MV-4-11 (cell line): ENCODE results near the gene METTL21A.
A peak's percentile ranks its signal among the peaks of the same experiment; 100 is the strongest.

Experiments used
- DNase-seq: peaks from one replicate; lab custom pipeline; 2025; lab: John Stamatoyannopoulos, UW

The METTL21A gene

DNA sequence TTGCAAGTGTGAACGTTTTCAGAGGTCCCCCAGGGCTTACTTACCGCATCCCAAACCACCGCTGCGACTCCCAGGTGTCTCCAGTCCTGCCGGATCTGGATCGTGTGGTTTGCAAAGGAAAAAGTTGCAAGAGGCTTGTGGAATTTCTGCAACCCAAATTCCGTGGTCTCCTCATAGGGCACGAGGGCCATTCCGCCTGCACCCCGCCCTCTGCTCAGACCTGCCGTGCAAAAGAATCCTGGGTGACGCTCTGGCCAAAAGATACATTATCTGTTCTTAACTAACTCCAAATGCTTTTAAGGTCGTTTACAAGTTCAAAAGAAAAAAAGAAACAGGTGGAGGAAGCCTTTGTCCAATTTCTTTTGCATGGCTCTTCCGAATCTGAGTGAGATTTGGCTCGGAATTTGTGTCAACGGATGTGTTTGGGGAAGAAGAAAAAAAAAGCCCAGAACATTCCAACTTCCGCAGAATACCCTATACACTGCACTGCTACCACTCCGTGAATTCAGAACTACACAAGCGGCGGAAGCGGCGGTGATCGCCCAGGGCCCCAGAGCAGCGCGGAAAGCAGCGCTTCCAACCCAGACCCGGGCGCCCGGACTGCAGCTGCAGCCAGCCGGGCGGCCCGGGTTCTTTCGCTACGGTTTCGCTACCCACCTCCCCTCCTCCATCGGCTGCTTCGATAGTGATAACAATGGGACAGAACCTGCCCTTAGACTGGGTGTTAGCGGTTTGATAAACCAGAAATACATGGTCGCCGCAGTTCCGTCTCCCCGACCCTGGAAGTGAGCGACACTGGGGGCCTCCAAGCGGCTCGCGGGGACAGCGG lies 795 bp downstream of the METTL21A start:
- peak; percentile 66 for DNase-seq

DNA sequence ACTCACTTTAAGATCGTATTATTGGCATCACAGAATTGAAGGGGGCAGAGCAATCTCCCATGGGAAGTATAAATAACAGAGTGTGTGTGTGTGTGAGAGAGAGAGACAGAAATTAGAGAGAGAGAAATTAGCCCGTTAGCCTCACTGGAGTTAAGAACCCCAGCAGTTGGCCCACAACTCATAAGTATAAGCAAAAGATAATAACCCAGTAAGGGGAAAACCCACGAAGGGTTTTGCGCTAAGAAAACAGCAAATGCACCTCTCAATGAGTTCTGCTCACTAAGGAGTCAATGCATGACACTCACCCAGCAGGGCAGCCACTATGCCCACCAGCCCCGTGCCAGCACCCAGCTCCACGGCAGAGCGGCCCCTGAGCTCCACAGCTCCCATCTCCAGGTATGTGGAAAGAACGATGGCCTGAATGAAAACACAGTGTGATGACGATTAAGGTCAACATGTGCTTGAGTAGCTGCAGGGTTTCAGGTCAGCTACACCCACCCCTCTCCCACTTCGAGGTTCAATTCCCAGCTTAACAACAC lies 3.6 kb downstream of the METTL21A start:
- no peak for DNase-seq

DNA sequence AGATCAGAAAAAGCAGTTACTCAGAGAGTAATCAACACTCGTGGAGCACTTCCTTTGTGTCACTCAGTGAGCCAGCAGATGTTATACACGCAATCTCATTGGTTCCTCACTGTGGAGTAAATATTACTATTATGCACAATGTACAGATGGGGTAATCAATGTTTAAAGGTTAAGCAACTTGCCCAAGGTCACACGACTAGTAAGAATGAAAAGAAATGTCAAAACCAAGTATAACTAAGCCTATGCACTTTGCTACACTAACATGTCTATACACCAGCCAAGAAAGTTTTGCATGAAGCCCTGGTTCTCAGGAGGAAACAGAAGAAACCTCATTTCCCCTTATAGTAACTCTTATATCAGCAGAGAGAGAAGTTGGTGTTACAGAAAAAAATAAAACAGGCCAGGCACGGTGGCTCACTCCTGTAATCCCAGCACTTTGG lies 5.4 kb downstream of the METTL21A start:
- DNase-seq: peak; percentile 75

DNA sequence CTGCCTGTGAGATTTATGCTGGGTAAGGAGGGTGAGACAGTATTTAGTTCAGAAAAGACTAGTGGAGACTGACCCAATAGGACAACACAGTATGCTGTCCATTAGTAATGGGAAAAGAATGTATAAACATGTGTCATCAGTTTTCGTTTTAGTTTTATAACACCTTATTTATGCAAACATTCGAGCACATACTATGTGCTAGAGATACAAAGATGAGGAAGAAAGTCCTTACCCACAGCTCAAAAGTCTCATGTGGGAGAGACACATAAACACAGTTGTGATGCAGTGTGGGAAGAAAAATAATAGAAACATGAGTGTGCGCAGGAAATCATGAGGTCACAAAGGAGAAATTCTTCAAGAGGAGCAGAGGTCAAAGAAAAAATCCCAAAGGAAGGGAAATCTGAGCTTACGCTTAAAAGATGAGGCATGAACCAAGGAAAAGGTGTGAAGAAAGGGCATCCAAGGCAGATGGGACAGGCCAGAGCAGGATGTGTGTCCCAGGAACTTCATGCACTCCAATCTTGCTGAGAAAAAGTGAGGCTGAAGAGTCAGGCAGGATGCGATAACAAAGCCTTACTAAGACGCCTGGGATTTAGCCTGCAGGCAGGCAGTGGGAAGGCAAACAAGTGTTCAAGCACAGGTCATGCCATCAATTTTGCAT lies 8.1 kb downstream of the METTL21A start:
- no peak for DNase-seq

DNA sequence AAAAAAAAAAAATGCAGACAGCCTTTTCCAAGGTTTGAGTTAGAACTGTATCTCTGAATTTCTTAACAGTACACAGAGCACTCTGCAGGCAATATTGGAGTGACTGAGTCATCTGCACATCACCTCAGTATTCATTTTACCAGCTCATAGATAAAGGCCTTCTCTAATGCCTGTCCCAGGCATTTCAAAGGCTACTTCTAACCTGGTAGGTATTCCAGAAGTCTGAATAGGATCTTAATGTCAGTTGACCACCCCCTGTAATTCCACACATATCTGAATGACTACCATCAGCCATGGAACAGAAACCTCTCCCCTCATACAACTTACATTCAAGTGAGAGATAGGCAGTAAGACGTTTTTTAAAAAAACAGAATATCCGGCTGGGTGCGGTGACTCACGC lies 9.0 kb downstream of the METTL21A start:
- DNase-seq: no peak

DNA sequence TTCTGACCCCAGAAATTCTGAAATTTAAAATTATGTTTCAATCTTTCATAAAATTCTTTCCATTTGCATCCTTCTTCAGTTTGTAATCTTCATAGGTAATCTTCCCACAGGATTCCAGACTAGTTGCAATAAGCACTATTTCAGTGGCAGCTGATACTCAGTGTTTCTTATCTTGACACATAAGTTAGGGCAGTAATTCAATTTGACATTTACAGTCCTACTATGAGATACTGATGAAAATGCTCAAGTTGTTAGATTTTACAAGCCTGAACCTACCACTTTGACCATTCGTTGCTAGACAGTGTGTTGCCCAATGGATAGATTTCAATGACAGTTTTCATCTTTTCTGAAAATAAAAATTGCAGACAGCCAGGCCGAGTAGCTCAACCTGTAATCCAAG lies 10.4 kb downstream of the METTL21A start:
- no peak for DNase-seq

DNA sequence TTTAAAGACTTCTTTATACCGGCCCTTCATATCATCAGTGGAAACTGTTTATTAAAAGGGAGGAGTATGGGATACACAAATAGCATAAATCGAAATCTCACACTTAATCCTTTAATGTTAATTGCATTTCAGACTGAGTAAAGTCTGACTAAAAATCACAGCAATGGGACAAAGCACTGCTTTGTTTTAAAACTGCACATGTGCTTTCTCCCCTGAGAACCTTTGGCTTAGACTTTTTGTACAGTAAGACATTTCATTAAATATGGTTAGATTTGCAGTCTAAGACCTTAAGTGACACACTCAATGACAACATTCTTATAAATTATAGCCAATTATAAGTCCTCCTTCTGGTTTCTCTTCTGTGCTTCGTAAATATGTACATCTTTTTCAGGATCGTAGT lies 12.5 kb downstream of the METTL21A start:
- DNase-seq: no peak

DNA sequence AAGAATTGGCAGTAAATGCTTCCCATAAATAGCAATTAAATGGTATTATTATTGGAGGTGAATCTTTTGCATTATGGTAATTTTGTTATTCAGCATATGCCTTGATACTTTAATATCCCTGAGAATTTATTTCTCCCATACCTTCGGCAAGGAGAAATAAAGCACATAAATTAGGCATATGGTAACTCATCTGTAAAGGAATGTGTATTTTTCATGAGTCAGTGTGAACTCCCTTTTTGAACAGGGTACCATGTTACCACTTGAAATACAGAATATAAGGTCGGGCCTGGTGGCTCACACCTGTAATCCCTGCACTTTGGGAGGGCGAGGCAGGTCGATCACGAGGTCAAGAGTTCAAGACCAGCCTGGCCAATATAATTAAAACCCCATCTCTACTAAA lies 18.4 kb downstream of the METTL21A start:
- no peak for DNase-seq

DNA sequence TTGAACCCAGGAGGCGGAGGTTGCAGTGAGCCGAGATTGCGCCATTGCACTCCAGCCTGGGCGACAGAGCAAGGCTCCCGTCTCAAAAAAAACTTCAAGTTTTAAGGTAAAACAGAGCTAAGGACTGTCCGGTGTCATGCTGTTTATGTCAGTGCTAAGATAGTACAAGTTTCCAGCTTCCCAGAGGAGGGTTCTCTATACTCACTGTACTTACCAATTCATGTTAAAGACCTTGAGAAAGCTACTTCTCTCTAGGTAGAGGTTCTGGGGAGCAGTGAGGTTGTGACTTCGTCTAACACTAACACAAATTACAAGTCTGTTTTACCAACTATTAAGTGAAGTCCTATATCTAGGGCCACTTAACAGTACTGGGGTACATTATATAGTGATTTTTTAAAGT lies 18.8 kb downstream of the METTL21A start:
- DNase-seq: no peak

DNA sequence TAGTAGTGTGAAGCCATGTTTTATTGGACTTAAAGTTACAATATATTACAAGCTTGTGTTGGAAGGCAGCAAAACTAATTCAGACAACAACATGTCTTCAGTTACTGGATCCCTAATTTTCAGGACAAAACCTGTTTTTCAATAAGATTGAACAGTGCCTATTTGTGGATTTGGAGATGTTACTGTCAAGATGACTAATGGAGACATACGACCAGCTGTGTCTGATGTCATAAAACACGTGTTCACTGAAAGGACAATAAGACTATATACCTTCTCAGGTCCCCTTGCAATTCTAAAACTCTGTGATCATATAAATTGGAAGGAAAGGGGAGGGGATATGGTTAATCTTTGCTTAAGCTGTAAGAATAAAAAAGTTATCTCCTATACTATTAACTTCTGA lies 21.7 kb downstream of the METTL21A start:
- no peak for DNase-seq

DNA sequence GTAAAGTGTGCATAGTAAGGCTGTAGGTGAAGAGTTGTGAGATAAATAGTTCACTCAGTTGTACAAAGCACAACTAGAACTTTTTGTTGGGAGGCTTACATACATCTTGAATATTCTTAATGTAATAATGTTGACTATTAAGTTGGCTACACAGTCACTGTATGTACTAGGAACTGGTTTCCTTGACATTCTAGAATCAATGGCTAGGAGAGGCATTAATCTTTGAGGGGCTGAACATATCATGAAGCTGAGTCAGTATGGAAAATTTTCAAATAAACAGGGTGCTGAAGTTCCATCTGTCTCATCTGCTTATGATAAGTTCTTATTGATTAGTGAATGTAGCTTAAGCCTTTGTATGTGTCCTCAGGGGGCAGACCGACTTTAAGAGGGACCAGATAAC lies 23.4 kb downstream of the METTL21A start:
- no peak for DNase-seq

DNA sequence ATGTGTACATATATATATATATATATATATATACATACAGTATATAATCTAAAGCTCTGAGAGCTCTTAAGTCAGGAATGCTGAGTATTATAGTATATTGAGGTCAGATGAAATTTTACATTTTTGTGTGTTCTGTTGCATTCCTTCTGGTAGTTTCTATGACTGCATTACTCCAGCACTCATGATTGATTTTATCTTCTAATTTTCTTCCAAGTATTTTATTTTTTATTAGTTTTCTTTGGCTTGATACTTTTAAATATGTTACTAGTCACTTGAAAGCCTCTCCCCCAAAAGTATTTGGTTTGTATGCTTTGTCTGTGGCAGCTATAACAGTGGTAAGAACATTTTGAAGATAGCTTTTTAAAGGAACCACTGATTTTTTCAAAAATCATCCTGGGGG lies 25.0 kb downstream of the METTL21A start:
- no peak for DNase-seq

DNA sequence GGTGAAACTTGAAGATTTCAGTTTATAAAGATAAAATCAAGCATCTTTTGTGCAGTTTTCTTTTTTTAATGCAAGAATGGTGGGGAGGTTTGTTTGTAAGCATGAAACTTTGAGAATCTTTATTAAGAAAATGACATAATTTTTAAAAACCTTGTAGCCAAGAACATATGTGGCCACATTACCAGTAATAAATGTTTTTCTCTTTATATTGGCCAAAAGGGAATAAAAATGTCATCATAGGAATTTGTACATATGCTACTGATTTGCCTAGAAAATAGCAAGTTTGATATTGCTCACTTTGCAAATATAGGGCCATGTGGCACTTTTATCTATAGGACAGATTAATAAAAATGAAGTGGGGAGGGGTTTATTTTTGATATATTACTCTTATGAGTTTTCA lies 25.6 kb downstream of the METTL21A start:
- DNase-seq: no peak

DNA sequence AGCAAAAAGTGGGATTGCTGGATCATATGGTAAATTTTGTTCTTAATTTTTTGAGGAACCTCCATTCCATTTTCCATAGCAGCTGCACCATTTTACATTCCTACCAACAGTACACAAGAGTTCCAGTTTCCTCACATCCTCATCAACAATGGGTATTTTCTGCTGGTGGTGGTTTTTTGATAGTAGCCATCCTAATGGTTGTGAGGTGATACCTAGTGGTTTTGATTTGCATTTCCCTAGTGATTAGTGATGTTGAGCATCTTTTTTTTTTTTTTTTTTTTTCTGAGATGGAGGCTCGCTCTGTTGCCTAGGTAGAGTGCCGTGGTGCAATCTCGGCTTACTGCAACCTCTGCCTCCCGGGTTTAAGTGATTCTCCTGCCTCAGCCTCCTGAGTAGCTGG lies 30.5 kb downstream of the METTL21A start:
- no peak for DNase-seq

DNA sequence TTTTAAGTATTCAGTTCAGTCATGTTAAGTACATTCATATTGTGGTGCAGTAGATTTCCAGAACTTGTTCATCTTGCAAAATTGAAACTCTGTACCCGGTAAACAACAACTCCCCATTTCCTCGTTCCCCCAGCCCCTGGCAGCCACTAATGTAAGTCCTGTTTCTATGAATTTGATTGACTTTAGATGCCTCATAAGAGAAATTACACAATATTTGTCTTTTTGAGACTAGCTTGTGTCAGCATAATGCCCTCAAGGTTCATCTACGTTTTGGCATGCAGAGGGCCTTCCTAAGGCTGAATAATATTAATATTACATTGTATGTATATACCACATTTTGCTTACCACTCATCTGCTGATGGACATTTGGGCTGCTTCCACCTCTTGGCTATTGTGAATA lies 30.9 kb downstream of the METTL21A start:
- DNase-seq: peak; percentile 59

DNA sequence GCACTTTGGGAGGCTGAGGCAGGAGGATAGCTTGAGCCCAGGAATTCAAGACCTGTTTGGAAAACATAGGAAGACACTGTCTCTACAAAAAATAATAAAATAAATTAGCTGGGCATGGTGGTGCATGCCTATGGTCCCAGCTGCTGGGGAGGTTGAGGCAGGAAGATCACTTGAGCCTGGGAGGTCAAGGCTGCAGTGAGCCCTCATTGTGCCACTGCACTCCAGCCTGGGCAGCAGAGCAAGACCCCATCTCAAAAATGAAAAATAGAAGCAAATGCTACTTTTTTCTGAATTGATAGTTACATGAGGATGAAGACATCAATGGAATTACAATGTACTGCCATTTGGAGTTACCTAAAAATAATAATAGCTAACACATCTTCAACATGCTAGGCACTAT lies 31.9 kb downstream of the METTL21A start:
- no peak for DNase-seq

DNA sequence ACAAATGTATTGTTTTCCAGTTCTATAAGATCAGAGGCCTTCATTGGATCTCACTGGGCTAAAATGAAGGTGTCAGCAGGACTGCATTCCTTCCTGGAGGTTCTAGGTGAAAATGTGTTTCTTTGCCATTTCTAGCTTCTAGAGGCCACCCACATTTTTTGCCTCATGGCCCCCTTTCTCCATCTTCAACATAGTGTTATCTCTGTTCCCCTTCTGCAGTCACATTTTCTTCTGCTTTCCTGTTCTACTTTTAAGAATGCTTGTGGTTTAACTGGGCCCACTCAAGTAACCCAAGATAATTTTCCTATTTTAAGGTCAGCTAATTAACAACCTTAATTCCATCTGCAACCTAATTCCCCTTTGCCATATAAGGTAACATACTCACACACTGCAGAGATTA lies 36.1 kb downstream of the METTL21A start:
- DNase-seq: no peak

DNA sequence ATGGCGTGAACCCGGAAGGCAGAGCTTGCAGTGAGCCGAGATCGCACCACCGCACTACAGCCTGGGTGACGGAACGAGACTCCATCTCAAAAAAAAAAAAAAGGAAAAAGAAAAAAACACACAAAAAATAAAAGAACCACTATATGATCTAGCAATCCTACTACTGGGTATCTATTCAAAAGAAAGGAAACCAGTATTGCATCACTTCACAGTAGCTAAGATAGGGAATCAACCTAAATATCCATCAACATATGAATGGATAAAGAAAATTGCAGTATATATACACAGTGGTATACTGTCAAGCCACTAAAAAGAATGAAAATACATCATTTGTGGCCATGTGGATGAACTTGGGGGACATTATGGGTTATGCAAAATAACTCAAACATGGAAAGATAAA lies 37.9 kb downstream of the METTL21A start:
- DNase-seq: no peak

DNA sequence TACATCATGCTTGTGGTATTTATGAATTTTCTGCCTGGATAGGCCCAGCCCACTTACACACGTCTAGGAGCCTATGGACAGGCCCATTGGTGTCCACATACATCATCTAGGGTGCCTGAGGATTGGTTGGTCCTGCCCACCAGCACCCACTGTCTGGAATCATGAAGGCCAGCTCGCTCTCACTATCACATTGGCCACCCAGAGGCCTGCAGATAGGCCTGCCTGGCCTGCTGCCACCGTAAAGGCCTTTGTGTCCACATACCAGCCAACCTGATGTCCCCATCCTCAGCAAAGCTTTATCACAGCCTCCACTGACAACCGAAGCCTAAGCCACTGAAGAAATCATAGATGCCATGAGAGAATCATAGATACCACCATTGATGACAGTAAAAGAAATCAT lies 40.2 kb downstream of the METTL21A start:
- DNase-seq: no peak

DNA sequence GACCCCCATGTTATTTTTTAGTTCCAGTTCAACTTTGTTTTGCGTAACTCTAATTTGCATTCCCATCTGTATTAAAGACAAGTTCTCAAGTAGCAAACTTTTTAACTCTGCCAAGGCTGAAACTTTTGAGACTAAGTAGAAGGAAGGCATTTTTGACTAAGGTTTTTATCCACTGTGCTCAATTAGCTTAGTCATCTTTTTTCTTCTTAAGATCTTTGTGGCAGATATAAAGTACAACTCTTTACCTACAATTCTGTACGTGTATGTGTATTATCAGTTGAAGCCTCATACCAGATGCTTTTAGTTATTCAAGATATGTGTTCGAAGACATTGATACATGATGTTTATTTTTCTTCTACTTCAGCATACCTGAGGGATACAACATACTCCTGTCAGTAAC lies 53.8 kb downstream of the METTL21A start:
- DNase-seq: no peak

DNA sequence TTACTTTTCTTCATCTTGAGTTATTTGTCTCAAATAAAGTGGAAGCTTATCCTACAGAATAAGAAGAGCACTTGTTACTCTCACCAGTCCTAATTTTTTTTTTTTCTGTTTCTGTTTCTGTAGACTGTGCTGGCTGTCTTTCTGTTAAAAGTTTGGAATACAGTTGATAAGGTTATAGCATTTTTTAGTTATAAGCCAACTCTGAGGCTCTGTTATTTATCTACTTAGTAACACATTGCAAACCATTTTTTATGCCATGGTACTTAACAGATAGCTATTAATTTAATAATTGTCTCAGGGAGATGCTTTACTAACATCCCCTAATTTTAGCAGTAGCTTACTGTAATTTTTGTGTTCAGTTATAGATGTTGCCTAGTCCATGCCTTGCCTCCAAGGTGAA lies 57.5 kb downstream of the METTL21A start:
- no peak for DNase-seq

DNA sequence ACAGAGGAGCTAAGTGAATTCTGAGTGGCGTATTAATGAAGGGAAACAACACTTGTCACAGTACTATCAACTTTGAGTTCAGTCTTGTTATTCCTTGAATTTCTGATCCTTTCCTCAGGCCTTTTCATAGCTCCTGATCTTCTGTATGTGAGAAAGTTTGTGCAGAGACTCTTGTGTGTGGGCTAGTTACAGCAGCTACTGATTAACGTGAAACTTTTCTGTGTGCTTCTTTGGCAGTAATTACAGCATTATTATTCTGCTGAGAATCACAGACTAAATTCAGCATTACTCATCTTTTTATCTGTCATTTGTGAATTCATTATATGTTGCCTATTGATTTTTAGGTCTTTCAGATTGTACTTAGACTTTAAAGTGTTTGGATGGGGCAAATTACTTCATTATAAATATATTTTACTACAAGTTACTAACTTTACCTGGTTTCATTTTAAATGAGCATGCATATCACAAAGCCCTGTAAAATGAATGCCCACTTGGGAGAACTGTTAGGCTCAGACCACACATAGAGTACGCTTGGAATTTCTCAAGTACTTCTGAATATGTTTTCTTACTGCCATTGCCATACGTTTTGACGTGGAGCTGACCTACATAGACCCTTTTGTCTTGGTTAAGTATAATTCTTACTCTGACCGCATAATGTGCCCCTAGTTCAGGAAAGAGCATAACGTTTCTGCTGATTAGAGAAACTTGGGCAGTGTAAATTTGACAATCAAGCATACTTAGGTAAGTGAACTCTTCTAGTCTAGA lies 59.3 kb downstream of the METTL21A start:
- DNase-seq: no peak
